22Rv1 (cell line): ENCODE results near the gene WFDC13.

Source experiments
- CTCF ChIP-seq: fragments of 450-650 bp; IDR thresholded peaks from 2 replicates; pipeline ENCODE4 v1.5.1; 2017; ENCODE audit warnings: mild to moderate bottlenecking
- ZFX ChIP-seq: fragments of 450-650 bp; IDR thresholded peaks from 2 replicates; pipeline ENCODE4 v1.6.1; 2017; ENCODE audit warnings: antibody characterized with exemption, borderline replicate concordance

GRCh38 chr20:45679650-45680049, 22.2 kb upstream of the WFDC13 start:
- TF ChIP-seq CTCF = no peak
- TF ChIP-seq ZFX = no peak
